H1 (cell line): Measurements from ENCODE around the gene SLC22A8. TPM values are rescaled to one million over a fixed set of nuclear protein-coding genes. Genes with fewer than 3 reads are reported as not detected.

Source experiments
- CTCF ChIA-PET: fragments of 300-600 bp; sonication (Branson Sonifier 250); formaldehyde crosslinking; loops from one replicate; lab custom pipeline; 2021; ENCODE audit not compliant: partially characterized antibody; lab: Charles Lee
- POLR2A ChIA-PET: fragments of 300-600 bp; sonication (Branson Sonifier 250); formaldehyde crosslinking; loops from one replicate; lab custom pipeline; 2021; ENCODE audit warnings: inconsistent platforms; ENCODE audit not compliant: partially characterized antibody; lab: Charles Lee
- DNase-seq, 2 experiments: peaks; one replicate each; pipeline versions ENCODE4 v3.0.0 to v3.0.0-alpha.2; 2010 to 2022; ENCODE audit warnings: low spot score in 2 of 2, low read depth in 1 of 2, mixed read lengths in 1 of 2
- FAIRE-seq: peaks from 2 replicates; lab custom pipeline; 2011; peaks lifted over from hg19 to GRCh38; lab: Jason Lieb, UNC
- H2AFZ ChIP-seq: 2 replicates; pipeline ENCODE4 v1.8.1; 2012; ENCODE audit warnings: low read length, inconsistent platforms
- H2AK5ac ChIP-seq: 2 replicates; pipeline ENCODE4 v1.6.1; 2013; ENCODE audit warnings: low read depth, low read length
- H2BK120ac ChIP-seq: replicated peaks from 2 replicates; pipeline ENCODE3; 2013; ENCODE audit warnings: low read depth, low read length, inconsistent platforms
- H2BK12ac ChIP-seq: 2 replicates; pipeline ENCODE4 v1.6.1; 2013; ENCODE audit warnings: low read depth, low read length
- H2BK15ac ChIP-seq: 2 replicates; pipeline ENCODE4 v1.6.1; 2013; ENCODE audit warnings: low read length
- H2BK20ac ChIP-seq: 2 replicates; pipeline ENCODE4 v1.6.1; 2013; ENCODE audit warnings: low read length
- H2BK5ac ChIP-seq: 2 replicates; pipeline ENCODE4 v1.6.1; 2013; ENCODE audit warnings: low read depth, low read length
- H3K14ac ChIP-seq: 2 replicates; pipeline ENCODE4 v1.6.1; 2013; ENCODE audit warnings: inconsistent platforms; ENCODE audit not compliant: insufficient read length
- H3K18ac ChIP-seq: 2 replicates; pipeline ENCODE4 v1.6.1; 2013; ENCODE audit warnings: low read length; ENCODE audit errors: extremely low read depth
- H3K23ac ChIP-seq: 2 replicates; pipeline ENCODE4 v1.6.1; 2013; ENCODE audit warnings: inconsistent platforms; ENCODE audit not compliant: insufficient read length
- H3K23me2 ChIP-seq: 2 replicates; pipeline ENCODE4 v1.6.1; 2013; ENCODE audit warnings: low read depth, low read length
- H3K27ac ChIP-seq: 2 replicates; pipeline ENCODE4 v1.6.1; 2011; ENCODE audit warnings: low read depth, low read length, inconsistent platforms
- H3K27me3 ChIP-seq, 4 experiments: replicated peaks in 1 of 4; 1 replicate in 1 of 4; 2 replicates in 3 of 4; pipeline versions ENCODE4 v1.6.1 to v1.8.1; 2011 to 2013; ENCODE audit warnings: low read length in 3 of 4, mild to moderate bottlenecking in 3 of 4, inconsistent platforms in 2 of 4, mixed read lengths in 2 of 4, moderate library complexity in 1 of 4; ENCODE audit not compliant: control insufficient read depth in 3 of 4, insufficient read depth in 3 of 4; ENCODE audit errors: extremely low read depth in 1 of 4
- H3K36me3 ChIP-seq, 4 experiments: 2 replicates each; pipeline versions ENCODE4 v1.6.1 to v1.8.1; 2011 to 2013; ENCODE audit warnings: mild to moderate bottlenecking in 4 of 4, low read length in 3 of 4, moderate library complexity in 2 of 4, control low read depth in 1 of 4, inconsistent platforms in 1 of 4; ENCODE audit not compliant: insufficient read depth in 4 of 4, control insufficient read depth in 2 of 4
- H3K4ac ChIP-seq: replicated peaks from 2 replicates; pipeline ENCODE3; 2013; ENCODE audit warnings: low read length, low read depth, mixed read lengths, inconsistent platforms; ENCODE audit not compliant: insufficient read length
- H3K4me1 ChIP-seq, 4 experiments: replicated peaks in 1 of 4; 1 replicate in 1 of 4; 2 replicates in 3 of 4; pipeline versions ENCODE4 v1.6.1 to v1.8.1; 2011 to 2013; ENCODE audit warnings: low read length in 3 of 4, inconsistent platforms in 2 of 4, mixed read lengths in 1 of 4; ENCODE audit not compliant: insufficient read depth in 4 of 4, control insufficient read depth in 3 of 4
- H3K4me2 ChIP-seq, 2 experiments: 2 replicates each; pipeline versions ENCODE4 v1.6.1 to v1.8.1; 2011 to 2013; ENCODE audit warnings: low read depth in 2 of 2, low read length in 2 of 2, control low read depth in 1 of 2, inconsistent platforms in 1 of 2, mild to moderate bottlenecking in 1 of 2; ENCODE audit not compliant: insufficient read depth in 1 of 2
- H3K4me3 ChIP-seq, 4 experiments: fragments of 200-600, 300-600 bp in 1 of 4; sonication (generic), shearing (Covaris generic), sonication (Bioruptor Twin) in 1 of 4; 2 replicates each; pipeline versions ENCODE4 v1.5.1 to v1.8.1; 2011 to 2016; ENCODE audit warnings: low read length in 4 of 4, low read depth in 3 of 4, control low read depth in 2 of 4, inconsistent platforms in 2 of 4, mild to moderate bottlenecking in 2 of 4, mixed read lengths in 1 of 4, moderate library complexity in 1 of 4; ENCODE audit not compliant: insufficient read depth in 2 of 4; ENCODE audit errors: extremely low read depth in 1 of 4
- H3K56ac ChIP-seq: replicated peaks from 2 replicates; pipeline ENCODE3; 2013; ENCODE audit warnings: low read depth, mild to moderate bottlenecking, mixed read lengths, low read length, inconsistent platforms; ENCODE audit not compliant: insufficient read length
- H3K79me1 ChIP-seq: 2 replicates; pipeline ENCODE4 v1.6.1; 2013; ENCODE audit warnings: low read depth, low read length, control low read depth
- H3K79me2 ChIP-seq, 2 experiments: 2 replicates each; pipeline versions ENCODE4 v1.6.1 to v1.8.1; 2012 to 2013; ENCODE audit warnings: low read length in 2 of 2, mild to moderate bottlenecking in 2 of 2, inconsistent platforms in 1 of 2; ENCODE audit not compliant: insufficient read depth in 2 of 2, control insufficient read depth in 1 of 2
- H3K9ac ChIP-seq, 4 experiments: replicated peaks in 1 of 4; 1 replicate in 1 of 4; 2 replicates in 3 of 4; pipeline versions ENCODE4 v1.6.1 to v1.8.1; 2011 to 2013; ENCODE audit warnings: low read depth in 3 of 4, low read length in 3 of 4, control low read depth in 2 of 4, mild to moderate bottlenecking in 2 of 4, moderate library complexity in 2 of 4, inconsistent platforms in 1 of 4; ENCODE audit errors: extremely low read depth in 1 of 4
- H3K9me3 ChIP-seq, 2 experiments: 2 replicates each; pipeline versions ENCODE4 v1.6.1 to v1.8.1; 2012 to 2013; ENCODE audit warnings: mild to moderate bottlenecking in 2 of 2, moderate library complexity in 2 of 2, control low read depth in 1 of 2, inconsistent platforms in 1 of 2, low read depth in 1 of 2, low read length in 1 of 2, mixed read lengths in 1 of 2; ENCODE audit not compliant: insufficient read depth in 2 of 2
- H4K20me1 ChIP-seq, 2 experiments: replicated peaks in 1 of 2; 2 replicates each; pipeline versions ENCODE3 to v1.8.1; 2011 to 2013; ENCODE audit warnings: inconsistent platforms in 2 of 2, low read length in 2 of 2, mild to moderate bottlenecking in 1 of 2; ENCODE audit not compliant: insufficient read depth in 2 of 2, control insufficient read depth in 1 of 2
- H4K5ac ChIP-seq: 2 replicates; pipeline ENCODE4 v1.6.1; 2013; ENCODE audit warnings: low read length, low read depth, mixed read lengths, inconsistent platforms; ENCODE audit not compliant: insufficient read length
- H4K8ac ChIP-seq: 2 replicates; pipeline ENCODE4 v1.8.0; 2013; ENCODE audit warnings: mild to moderate bottlenecking, moderate library complexity, low read length, inconsistent platforms; ENCODE audit not compliant: insufficient read depth; ENCODE audit errors: extremely low read depth
- H4K91ac ChIP-seq: replicated peaks from 2 replicates; pipeline ENCODE3; 2013; ENCODE audit warnings: low read length, mixed read lengths, inconsistent platforms; ENCODE audit not compliant: insufficient read length
- BACH1 ChIP-seq: IDR thresholded peaks from 2 replicates; pipeline ENCODE4 v1.6.1; 2012; ENCODE audit warnings: low read length, improper control_type of control experiment
- CTBP2 ChIP-seq: IDR thresholded peaks from 2 replicates; pipeline ENCODE4 v1.7.0; 2011; ENCODE audit warnings: borderline replicate concordance, mild to moderate bottlenecking, moderate library complexity, mixed read lengths, low read length; ENCODE audit not compliant: insufficient read depth, insufficient read length
- CTCF ChIP-seq, 3 experiments: IDR thresholded peaks; 1 replicate in 2 of 3; 2 replicates in 1 of 3; pipeline versions ENCODE4 v1.5.1 to v1.6.1; 2011; ENCODE audit warnings: low read length in 3 of 3, mild to moderate bottlenecking in 3 of 3, inconsistent platforms in 2 of 3, low read depth in 1 of 3, moderate library complexity in 1 of 3; ENCODE audit not compliant: insufficient read depth in 1 of 3; ENCODE audit errors: control extremely low read depth in 1 of 3
- MAFK ChIP-seq: IDR thresholded peaks from 2 replicates; pipeline ENCODE4 v1.6.1; 2012; ENCODE audit warnings: low read depth, mild to moderate bottlenecking, improper control_type of control experiment, low read length
- MAX ChIP-seq: IDR thresholded peaks from 2 replicates; pipeline ENCODE4 v1.6.1; 2012; ENCODE audit warnings: inconsistent platforms
- POU5F1 ChIP-seq: IDR thresholded peaks from 2 replicates; pipeline ENCODE4 v1.6.1; 2011; ENCODE audit warnings: low read depth, mild to moderate bottlenecking, low read length, moderate library complexity
- RBBP5 ChIP-seq: IDR thresholded peaks from 2 replicates; pipeline ENCODE4 v1.7.1; 2012; ENCODE audit warnings: low read depth, mild to moderate bottlenecking, inconsistent platforms, low read length, moderate library complexity, borderline replicate concordance
- SIX5 ChIP-seq: IDR thresholded peaks from 2 replicates; pipeline ENCODE4 v1.6.1; 2011; ENCODE audit warnings: mild to moderate bottlenecking, low read depth, low read length
- SUZ12 ChIP-seq: fragments of 200-600 bp; sonication (generic); IDR thresholded peaks from 2 replicates; pipeline ENCODE4 v1.6.1; 2012; ENCODE audit warnings: mild to moderate bottlenecking, inconsistent platforms, low read length, moderate library complexity, mixed read lengths
- YY1 ChIP-seq: IDR thresholded peaks from 2 replicates; pipeline ENCODE4 v1.6.1; 2011; ENCODE audit warnings: low read depth, mild to moderate bottlenecking, low read length
- WGBS, 2 experiments: shearing (Covaris generic) in 1 of 2; methylation state at CpG; one replicate each; pipeline versions ENCODE4 v1.1.6 to v1.1.7; 2013 to 2015; ENCODE audit warnings: low lambda C conversion rate in 2 of 2, mixed read lengths in 2 of 2, inconsistent platforms in 1 of 2, low coverage in 1 of 2, missing lambda C conversion rate in 1 of 2; ENCODE audit not compliant: insufficient replicate concordance in 2 of 2, insufficient coverage in 1 of 2, insufficient read length in 1 of 2; ENCODE audit errors: extremely low coverage in 1 of 2, missing lambda C conversion rate in 1 of 2; 5-methylcytosine and 5-hydroxymethylcytosine counted together
- polyA plus RNA-seq, 7 experiments: library from polyadenylated mRNA; depleted of rRNA in 3 of 7; stranded (reverse) in 5 of 7; unstranded in 2 of 7; fragments of >200 nt in 5 of 7; fragments of 200-250 nt in 2 of 7; gene quantifications; 1 replicate in 5 of 7; 2 replicates in 1 of 7; 4 replicates in 1 of 7; pipeline versions ENCODE4 v1.2.1 to v1.2.3, GENCODE V29; 2011 to 2013; ENCODE audit warnings: missing spikeins in 2 of 7, mixed read lengths in 2 of 7
- total RNA-seq: library from RNA; stranded (reverse); fragmentation: NEBNext Ultra II Directional; extraction: Animal tissue kit (Norgen Biotek cat#: 25700); gene quantifications from 2 replicates; pipeline ENCODE4 v1.2.1, GENCODE V29; 2021

SLC22A8 gene
- total and polyA plus RNA-seq, 2 of the 8 experiments (the other 6 are each of a cell fraction or from before 2014, with no cell fraction given) = not detected

- H3K18ac ChIP-seq = no peak overlapping the region
- H3K56ac ChIP-seq = no peak overlapping the region
- no peak overlapping the region for H3K9ac ChIP-seq
- H4K8ac ChIP-seq = no peak overlapping the region
- H3K27ac ChIP-seq = no peak overlapping the region
- no peak overlapping the region for H3K4me2 ChIP-seq
- TF ChIP-seq YY1 (no peak), SIX5 (no peak), MAFK (no peak), BACH1 (no peak), POU5F1 (no peak), RBBP5 (no peak), SUZ12 (no peak), CTBP2 (no peak), CTCF (IDR thresholded peaks at IDR 0.05; ENCODE audit: control extremely low read depth in 1 of 3, insufficient read depth in 1 of 3, low read depth in 1 of 3, low read length in 3 of 3) (no peak), MAX (no peak)
- TF ChIP-seq, all 59 proteins: peak for 0
- ChIA-PET POLR2A (no interaction called here), CTCF (interaction anchor here (1.3 to 2.9 kb wide), 4 partner anchors 14 to 63 kb away, joined by 3 to 18 read pairs (median 12); no protein-coding TSS in a partner anchor)
- no peak overlapping the region for H2BK20ac ChIP-seq
- H3K36me3 ChIP-seq = no peaks in the 10 kb centered on the region
- no peak overlapping the region for H2BK15ac ChIP-seq
- no peak overlapping the region for H4K91ac ChIP-seq
- H3K79me2 ChIP-seq = no peaks in the 10 kb centered on the region
- H4K5ac ChIP-seq = no peak overlapping the region
- no peak overlapping the region for H3K23ac ChIP-seq
- H3K27me3 ChIP-seq = no peaks in the 10 kb centered on the region
- DNase-seq (no peak), FAIRE-seq (no peak)
- H3K4me3 ChIP-seq = no peak overlapping the region
- H3K79me1 ChIP-seq = no peaks in the 10 kb centered on the region
- H4K20me1 ChIP-seq = no peaks in the 10 kb centered on the region
- no peak overlapping the region for H3K14ac ChIP-seq
- no peak overlapping the region for H2AK5ac ChIP-seq
- no peak overlapping the region for H2BK12ac ChIP-seq
- 82% methylated on average over 4 of the region's 4 CpGs; no CpG with 5 or more reads in 1 of the 2 experiments for WGBS, 2 experiments
- no peak overlapping the region for H2AFZ ChIP-seq
- no peaks in the 10 kb centered on the region for H3K23me2 ChIP-seq
- no peak overlapping the region for H3K4ac ChIP-seq
- H3K9me3 ChIP-seq = no peaks in the 10 kb centered on the region
- no peak overlapping the region for H2BK5ac ChIP-seq
- H2BK120ac ChIP-seq = no peak overlapping the region
- H3K4me1 ChIP-seq = 0 out of 7 replicates have a peak, but pooled peaks cover 0 to 3% (median 0%) of the 10 kb centered on the region in 4 experiments
Measured at GRCh38 chr11:62961017-62961570, 54.5 kb downstream of the SLC22A8 start.
